Stomach (tissue), 9 donors: Measurements from ENCODE around the gene NOC2L. TPM values are rescaled to one million over a fixed set of nuclear protein-coding genes. Genes with fewer than 3 reads are reported as not detected.

Experiments
- DNase-seq, 2 donors: peaks; one replicate each; pipeline versions ENCODE4 v3.0.0 to v3.0.0-alpha.2; 2013 to 2019
- H3K27ac ChIP-seq, 5 donors: fragments of 200-600 bp in 4 of 5; sonication (generic) in 4 of 5; one replicate each; pipeline ENCODE4 v1.5.1; 2013 to 2019; ENCODE audit warnings: mild to moderate bottlenecking in 1 of 5, moderate library complexity in 1 of 5
- H3K27me3 ChIP-seq, 3 donors: fragments of 200-600 bp; sonication (generic); one replicate each; pipeline ENCODE4 v1.5.1; 2017 to 2019; ENCODE audit warnings: mixed run types in 1 of 3
- H3K36me3 ChIP-seq, 4 donors: fragments of 200-600 bp; sonication (generic); 1 replicate in 3 of 4; 2 replicates in 1 of 4; pipeline ENCODE4 v1.5.1; 2016 to 2019
- H3K4me1 ChIP-seq, 4 donors: fragments of 200-600 bp; sonication (generic); one replicate each; pipeline ENCODE4 v1.5.1; 2016 to 2019
- H3K4me3 ChIP-seq, 4 donors: fragments of 200-600 bp; sonication (generic) in 3 of 4; one replicate each; pipeline ENCODE4 v1.5.1; 2016 to 2019; ENCODE audit warnings: mild to moderate bottlenecking in 1 of 4
- H3K9me3 ChIP-seq, 4 donors: fragments of 200-600 bp; sonication (generic); one replicate each; pipeline ENCODE4 v1.5.1; 2016 to 2019
- CTCF ChIP-seq, 7 experiments: fragments of 450-650 bp in 4 of 7; fragments of 200-600 bp in 3 of 7; sonication (generic) in 3 of 7; IDR thresholded peaks; one replicate each; pipeline ENCODE4 v1.5.1; 2016 to 2019; ENCODE audit warnings: antibody characterized with exemption in 7 of 7, control low read depth in 2 of 7, mild to moderate bottlenecking in 1 of 7
- EP300 ChIP-seq: sonication (generic); formaldehyde crosslinking; IDR thresholded peaks from one replicate; pipeline ENCODE4 v1.6.1; 2017; ENCODE audit warnings: antibody characterized with exemption
- POLR2A ChIP-seq, 4 donors: fragments of 450-650 bp; IDR thresholded peaks; one replicate each; pipeline ENCODE4 v1.6.1; 2016; ENCODE audit warnings: antibody characterized with exemption in 4 of 4, control low read depth in 2 of 4, mild to moderate bottlenecking in 1 of 4, moderate library complexity in 1 of 4
- POLR2AphosphoS5 ChIP-seq, 3 donors: sonication (generic); formaldehyde crosslinking; IDR thresholded peaks; one replicate each; pipeline ENCODE4 v1.6.1; 2016; ENCODE audit warnings: antibody characterized with exemption in 3 of 3
- WGBS, 5 donors: extraction: QIAGEN DNeasy Blood & Tissue Kit in 3 of 5; methylation state at CpG; one replicate each; pipeline versions ENCODE4 v1.1.5 to v1.1.7; 2013 to 2018; 5-methylcytosine and 5-hydroxymethylcytosine counted together
- intact Hi-C: fragments of 100-400 bp; cut with DNase I; formaldehyde crosslinking; loops from one replicate; pipeline ENCODE4 v1.15.1; 2023; ENCODE audit warnings: low total_unique reads
- polyA plus RNA-seq, 3 donors: library from polyadenylated mRNA; stranded (reverse); fragments of 200-250 nt; gene quantifications; one replicate each; pipeline ENCODE4 v1.2.3, GENCODE V29; 2013
- total RNA-seq, 5 donors: library from RNA; depleted of rRNA; stranded (reverse); fragments of >200 nt; gene quantifications; one replicate each; pipeline versions ENCODE4 v1.1.0 to v1.2.3, GENCODE V29; 2014 to 2016
- donor health status: healthy with polysubstance abuse.
- donor health status: Bipolar disorder and iron deficiency.
- donor health status: healthy.

NOC2L gene
- total and polyA plus RNA-seq, 8 donors = 30.4 to 69.2 (median 45.2) TPM

GRCh38 chr1:964691-965525, 5.9 kb upstream of the NOC2L start:
- Histone ChIP-seq H3K27me3 (peaks cover 0 to 37% (median 6%) of the 10 kb centered on the region in 3 donors), H3K27ac (no peak overlapping the region), H3K9me3 (no peaks in the 10 kb centered on the region), H3K36me3 (peaks cover 9 to 30% (median 25%) of the 10 kb centered on the region in 4 donors), H3K4me1 (peaks cover 27 to 44% (median 38%) of the 10 kb centered on the region in 4 donors), H3K4me3 (no peak overlapping the region)
- 93 to 95% (median 94%) methylated on average over 33 to 39 of the region's 51 CpGs for WGBS, 5 donors
- TF ChIP-seq EP300 (no peak), POLR2AphosphoS5 (IDR thresholded peaks at IDR 0.05) (no peak), CTCF (IDR thresholded peaks at IDR 0.05) (no peak), POLR2A (IDR thresholded peaks at IDR 0.05) (no peak)
- no peak for DNase-seq
- intact Hi-C loops = no loop called here

GRCh38 chr1:963746-964525, 4.9 kb upstream of the NOC2L start:
- WGBS, 5 donors = 89 to 94% (median 93%) methylated on average over 27 to 47 of the region's 47 CpGs
- TF ChIP-seq EP300 (no peak), POLR2AphosphoS5 (IDR thresholded peaks at IDR 0.05) (no peak), POLR2A (IDR thresholded peaks at IDR 0.05) (no peak)
- H3K9me3 ChIP-seq = no peaks in the 10 kb centered on the region
- peaks cover 32 to 51% (median 45%) of the 10 kb centered on the region in 4 donors for H3K4me1 ChIP-seq
- intact Hi-C loops = no loop called here
- no peak for DNase-seq
- H3K4me3 ChIP-seq = no peak overlapping the region
- peaks cover 9 to 30% (median 25%) of the 10 kb centered on the region in 4 donors for H3K36me3 ChIP-seq
- peaks cover 0 to 32% (median 6%) of the 10 kb centered on the region in 3 donors for H3K27me3 ChIP-seq
- H3K27ac ChIP-seq = no peak overlapping the region

- Histone ChIP-seq H3K4me3 (no peak overlapping the region), H3K27ac (no peak overlapping the region), H3K27me3 (peaks cover 0 to 25% (median 6%) of the 10 kb centered on the region in 3 donors), H3K9me3 (no peaks in the 10 kb centered on the region), H3K36me3 (peaks cover 9 to 30% (median 25%) of the 10 kb centered on the region in 4 donors), H3K4me1 (peaks cover 35 to 55% (median 50%) of the 10 kb centered on the region in 4 donors)
- TF ChIP-seq CTCF (IDR thresholded peaks at IDR 0.05) (no peak), EP300 (no peak), POLR2A (IDR thresholded peaks at IDR 0.05) (no peak), POLR2AphosphoS5 (IDR thresholded peaks at IDR 0.05) (no peak)
- 81 to 92% (median 90%) methylated on average over 14 to 16 of the region's 16 CpGs for WGBS, 5 donors
- intact Hi-C loops = no loop called here
- DNase-seq = no peak
Measured at GRCh38 chr1:963301-963651, 4.2 kb upstream of the NOC2L start.

- DNase-seq = no peak
Measured at GRCh38 chr1:962381-963300, 3.6 kb upstream of the NOC2L start.

More at GRCh38 chr1:962381-963300, 3.6 kb upstream of the NOC2L start:
- Histone ChIP-seq H3K9me3 (no peaks in the 10 kb centered on the region), H3K27ac (no peak overlapping the region), H3K36me3 (peaks cover 9 to 30% (median 25%) of the 10 kb centered on the region in 4 donors), H3K4me1 (peaks cover 41 to 57% (median 54%) of the 10 kb centered on the region in 4 donors), H3K4me3 (no peak overlapping the region), H3K27me3 (peaks cover 0 to 19% (median 2%) of the 10 kb centered on the region in 3 donors)
- WGBS, 5 donors = 95 to 96% (median 96%) methylated on average over 35 to 57 of the region's 57 CpGs
- TF ChIP-seq CTCF (IDR thresholded peaks at IDR 0.05) = no peak
- TF ChIP-seq EP300 = no peak
- TF ChIP-seq POLR2A (IDR thresholded peaks at IDR 0.05) = no peak
- no peak for TF ChIP-seq POLR2AphosphoS5 (IDR thresholded peaks at IDR 0.05)
- intact Hi-C loops = no loop called here
